ENCODE data around the gene ST8SIA2.
"Not testable (repeated sequence)": the region's sequence is repeated elsewhere in the genome, so short reads cannot be mapped to it uniquely, and the experiment has no call there.

Gene ST8SIA2

DNA sequence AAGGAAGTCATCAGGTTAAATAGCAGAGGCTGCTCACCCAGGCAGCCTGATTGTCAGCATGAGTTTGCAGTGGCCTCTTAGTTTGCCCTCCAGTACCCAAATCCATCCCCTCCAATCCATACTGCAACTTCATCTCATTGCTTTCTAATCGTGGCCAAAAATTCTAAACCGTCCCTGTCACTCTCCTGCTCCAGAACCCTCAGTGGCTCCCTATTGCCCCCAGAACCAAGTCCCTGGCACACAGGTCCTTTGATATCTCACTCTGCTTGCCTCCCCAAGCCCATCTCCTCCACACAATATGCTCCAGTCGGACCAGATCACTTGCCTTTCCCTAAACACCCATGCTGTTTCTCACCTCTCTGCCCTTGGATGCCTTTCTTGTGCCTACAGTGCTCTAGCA, 49.7 kb downstream of the ST8SIA2 start:
- DNase-seq (ENCODE audit: low read depth in 3 of 3): no peak

DNA sequence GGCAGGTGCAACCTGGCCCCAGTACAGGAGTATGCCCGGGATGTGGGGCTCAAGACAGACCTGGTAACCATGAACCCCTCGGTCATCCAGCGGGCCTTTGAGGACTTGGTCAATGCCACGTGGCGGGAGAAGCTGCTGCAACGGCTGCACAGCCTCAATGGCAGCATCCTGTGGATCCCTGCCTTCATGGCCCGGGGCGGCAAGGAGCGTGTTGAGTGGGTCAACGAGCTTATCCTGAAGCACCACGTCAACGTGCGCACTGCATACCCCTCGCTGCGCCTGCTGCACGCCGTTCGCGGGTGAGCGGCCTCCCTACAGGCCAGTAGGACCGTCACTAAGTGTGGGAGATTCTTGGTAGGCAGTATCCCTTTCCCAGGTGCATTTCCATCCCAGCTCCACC, 51.0 kb downstream of the ST8SIA2 start:
- no peak for DNase-seq (ENCODE audit: low read depth in 3 of 3)

DNA sequence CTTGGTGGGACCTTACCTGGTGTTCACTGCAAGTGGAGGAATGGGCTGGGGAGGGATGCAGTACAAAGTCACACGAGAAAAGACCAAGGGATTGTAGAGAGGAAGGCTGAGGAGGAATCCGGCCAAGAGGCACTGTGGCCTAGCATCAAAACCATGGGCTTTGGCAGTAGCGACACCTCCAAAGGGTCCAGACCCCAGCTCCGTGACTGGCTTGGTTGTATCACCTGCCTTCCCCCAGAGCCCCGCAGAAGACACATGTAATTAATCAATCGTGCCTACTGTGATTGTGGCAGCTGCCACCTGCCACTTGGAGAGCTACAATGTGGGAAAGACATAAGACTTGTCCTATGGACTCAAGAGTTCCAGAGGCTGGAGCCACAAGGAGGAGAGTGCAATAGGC, 54.7 kb downstream of the ST8SIA2 start:
- DNase-seq (ENCODE audit: low read depth in 3 of 3): no peak

DNA sequence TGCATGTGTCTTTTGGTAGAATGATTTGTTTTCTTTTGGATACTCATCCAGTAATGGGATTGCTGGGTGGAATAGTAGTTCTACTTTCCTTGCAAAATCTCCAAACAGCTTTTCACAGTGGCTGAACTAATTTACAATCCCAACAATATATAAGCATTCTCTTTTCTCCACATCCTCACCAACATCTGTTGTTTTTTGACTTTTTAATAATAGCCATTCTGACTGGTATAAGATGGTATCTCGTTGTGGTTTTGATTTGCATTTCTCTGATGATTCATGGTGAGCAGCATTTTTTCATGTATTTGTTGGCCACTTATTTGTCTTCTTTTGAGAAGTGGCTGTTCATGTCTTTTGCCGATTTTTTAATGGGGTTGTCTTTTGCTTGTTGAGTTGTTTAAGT, 55.8 kb downstream of the ST8SIA2 start:
- no peak for DNase-seq (ENCODE audit: low read depth in 3 of 3)

DNA sequence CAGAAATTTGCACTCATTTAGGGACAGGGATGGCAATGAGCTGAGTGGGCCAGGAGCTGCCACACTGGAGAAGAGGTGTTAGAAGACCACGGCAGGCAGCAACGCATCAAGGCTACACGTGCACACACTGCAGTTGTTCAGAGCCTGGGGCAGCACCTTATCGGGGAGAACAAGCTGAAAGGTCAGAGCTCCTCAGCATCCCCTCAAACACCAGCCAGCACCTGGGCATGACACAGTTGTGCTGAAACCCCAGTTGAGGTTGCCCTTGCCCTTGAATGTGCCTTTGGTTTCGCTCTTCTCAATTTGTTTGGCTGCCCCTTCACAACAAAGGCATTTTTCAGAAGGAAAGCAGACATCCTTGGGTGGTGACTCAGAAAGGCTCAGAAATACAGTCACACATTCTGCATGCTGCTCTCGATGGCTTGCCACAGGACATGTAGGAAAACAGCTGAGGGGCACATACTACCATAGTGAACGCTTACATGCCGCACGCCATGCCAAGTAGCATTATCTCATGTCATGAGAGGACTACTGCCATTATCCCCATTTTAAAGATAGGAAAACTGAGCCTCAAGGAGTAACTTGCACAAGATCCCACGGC, 57.6 kb downstream of the ST8SIA2 start:
- no peak for DNase-seq (ENCODE audit: low read depth in 3 of 3)

DNA sequence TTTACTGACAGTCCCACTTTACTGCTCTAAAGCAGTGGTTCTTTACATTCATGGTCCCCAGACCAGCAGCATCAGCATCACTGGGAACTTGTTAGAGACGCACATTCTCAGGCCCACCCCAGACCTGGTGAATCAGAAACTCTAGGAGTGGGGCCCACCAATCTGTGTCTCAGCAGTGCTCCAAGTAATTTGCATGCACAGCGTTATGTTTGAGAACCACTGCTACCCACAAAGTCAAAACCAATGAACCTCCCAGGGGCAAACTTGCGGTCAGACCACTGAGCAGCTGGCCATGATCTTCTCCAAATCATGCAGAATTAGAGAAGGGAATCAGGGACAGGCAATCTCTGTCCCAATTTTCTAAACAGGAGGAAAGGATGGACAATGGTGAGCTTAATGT, 58.5 kb downstream of the ST8SIA2 start:
- no peak for DNase-seq (ENCODE audit: low read depth in 3 of 3)

DNA sequence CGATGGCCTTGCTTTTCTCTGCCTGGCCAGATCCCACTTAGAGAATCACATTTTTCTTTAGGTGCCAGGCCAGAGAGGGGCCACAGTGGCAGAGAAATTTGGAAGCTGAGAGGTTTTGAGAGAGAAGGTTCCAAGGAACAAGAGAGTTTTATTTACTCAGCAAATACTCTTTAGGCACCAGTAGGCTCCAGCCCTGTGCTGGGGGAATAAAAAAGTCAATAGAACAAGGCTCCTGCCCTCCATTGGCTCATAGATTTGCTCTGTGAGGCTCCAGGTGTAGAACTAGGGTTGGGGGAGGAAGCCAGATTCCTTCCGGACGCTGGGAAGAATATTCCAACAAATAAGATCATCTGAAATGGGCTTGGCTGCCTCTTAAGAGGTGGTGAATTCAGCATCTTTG, 59.9 kb downstream of the ST8SIA2 start:
- no peak for DNase-seq (ENCODE audit: low read depth in 3 of 3)

DNA sequence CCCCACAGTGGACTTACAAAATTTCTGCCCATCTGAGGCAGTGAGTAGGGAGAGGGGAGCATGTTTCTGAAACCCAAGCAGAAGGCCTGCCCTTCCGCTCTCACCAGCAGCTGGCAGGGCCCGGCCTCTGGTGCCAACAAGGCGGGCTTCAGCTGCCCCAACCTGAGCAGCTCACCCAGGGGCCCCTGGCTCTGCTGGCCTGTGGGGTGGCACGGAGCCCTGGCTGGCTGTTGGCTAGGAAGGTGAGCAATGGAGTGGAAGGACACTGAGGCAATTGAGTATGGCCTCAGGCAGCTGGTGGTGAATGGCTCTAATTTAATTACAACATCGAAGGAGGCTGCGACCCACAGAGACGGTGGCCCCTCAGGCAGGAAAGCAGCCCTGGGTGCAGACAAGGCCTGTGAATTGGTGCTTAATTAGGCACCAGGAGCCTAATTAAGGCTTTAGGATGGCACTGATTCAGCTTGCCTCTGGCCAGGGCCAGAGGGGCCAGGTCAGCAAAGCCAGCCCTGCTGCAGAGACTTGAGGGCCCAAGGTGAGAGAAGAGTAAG, 60.9 kb downstream of the ST8SIA2 start:
- DNase-seq (ENCODE audit: low read depth in 3 of 3): no peak

DNA sequence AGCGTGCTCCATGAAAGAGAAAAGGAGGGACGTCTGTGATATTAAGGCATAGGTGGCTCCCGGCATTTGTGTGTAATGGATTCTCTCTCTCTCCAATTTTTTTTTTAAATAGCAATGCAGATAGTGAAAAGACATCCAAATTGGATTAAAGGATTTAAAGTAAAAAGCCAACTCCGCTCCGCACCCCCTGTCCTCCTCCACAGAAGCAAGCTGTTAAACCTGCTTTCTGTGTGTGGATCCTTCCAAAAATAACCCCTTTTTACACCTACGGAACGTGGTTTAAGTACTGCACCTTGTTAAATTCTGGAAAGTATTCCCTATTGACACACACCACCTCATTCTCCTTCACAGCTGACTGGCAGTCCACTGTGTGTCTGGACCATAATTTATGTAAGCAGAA, 61.6 kb downstream of the ST8SIA2 start:
- no peak for DNase-seq (ENCODE audit: low read depth in 3 of 3)

DNA sequence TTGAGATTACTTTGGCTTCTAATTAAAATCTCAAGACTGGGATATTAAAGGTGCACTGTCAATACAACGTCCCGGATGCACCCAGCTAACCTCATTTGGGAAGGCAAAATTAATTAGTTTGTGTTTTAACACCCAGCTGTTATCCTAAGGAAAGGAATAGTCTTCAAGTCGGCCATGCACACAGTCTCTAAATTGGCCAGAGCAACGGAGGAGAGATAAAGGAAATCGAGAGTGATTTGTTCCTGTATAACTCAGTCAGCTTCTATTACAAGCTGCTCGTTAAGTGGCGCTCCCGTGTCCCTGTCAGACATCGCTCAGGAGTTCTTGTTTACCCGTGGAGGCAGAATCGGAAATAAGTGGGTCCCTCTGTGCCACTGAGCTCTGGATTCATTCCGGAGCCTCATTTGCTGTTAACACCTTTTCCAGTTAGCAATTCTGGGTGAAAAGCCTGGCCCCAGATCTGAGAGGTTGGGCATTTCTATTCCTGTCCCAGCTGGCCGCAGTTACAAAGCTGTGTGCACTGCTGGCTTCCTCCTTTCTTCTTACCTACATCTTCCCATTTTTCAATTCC, 63.9 kb downstream of the ST8SIA2 start:
- DNase-seq (ENCODE audit: low read depth in 3 of 3): no peak

DNA sequence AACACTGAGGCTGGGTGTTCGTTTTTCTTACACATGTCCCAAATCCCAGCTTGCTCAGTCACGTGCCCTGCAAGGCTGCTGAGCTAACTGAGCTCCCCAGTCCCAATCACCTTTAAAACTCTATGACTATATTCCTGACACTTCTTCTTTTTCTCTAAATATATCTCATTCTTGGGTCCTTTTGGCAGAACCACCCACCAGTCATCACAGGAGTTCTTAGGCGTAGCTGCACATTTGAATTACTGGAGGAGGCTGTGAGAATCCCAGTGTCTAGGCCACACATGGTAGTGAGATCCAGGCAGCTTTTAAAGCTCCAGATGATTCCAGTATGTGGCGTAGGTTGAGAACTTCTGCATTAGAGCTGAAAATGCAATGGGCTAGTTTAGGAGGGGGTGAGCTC, 66.3 kb downstream of the ST8SIA2 start:
- DNase-seq (ENCODE audit: low read depth in 3 of 3): no peak

DNA sequence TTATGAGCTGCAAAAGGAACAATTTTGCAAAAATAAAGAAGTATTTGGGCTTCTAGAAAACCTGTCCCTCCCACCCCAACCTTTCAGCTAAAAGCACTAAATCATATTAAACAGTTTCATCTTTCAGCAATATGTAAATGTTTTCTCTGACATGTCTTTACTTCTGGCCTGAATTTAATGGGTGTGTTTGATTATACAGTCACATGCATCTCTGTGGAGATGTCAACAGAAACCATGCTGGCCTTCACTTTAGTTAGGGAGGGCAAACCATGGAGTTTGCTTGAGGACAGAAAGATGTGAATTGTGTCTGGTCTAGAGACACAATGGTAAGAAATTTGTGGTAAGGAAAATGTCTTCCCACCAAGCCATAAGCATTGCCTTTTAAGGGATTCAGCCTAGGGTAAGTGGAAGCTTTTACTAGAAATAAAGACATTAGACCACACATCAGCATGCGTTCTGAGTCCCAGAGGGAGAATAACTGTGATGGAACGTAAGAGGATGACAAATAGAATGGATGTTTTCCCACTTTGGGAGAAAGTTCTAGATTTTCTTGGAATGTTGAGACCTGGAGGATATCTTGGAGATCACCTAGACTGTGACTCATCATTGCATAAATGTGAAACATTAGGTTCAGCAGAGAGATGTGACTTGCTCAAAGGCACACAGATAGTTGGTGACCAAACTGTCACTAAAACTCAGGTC, 68.9 kb downstream of the ST8SIA2 start:
- DNase-seq (ENCODE audit: low read depth in 3 of 3): no peak

DNA sequence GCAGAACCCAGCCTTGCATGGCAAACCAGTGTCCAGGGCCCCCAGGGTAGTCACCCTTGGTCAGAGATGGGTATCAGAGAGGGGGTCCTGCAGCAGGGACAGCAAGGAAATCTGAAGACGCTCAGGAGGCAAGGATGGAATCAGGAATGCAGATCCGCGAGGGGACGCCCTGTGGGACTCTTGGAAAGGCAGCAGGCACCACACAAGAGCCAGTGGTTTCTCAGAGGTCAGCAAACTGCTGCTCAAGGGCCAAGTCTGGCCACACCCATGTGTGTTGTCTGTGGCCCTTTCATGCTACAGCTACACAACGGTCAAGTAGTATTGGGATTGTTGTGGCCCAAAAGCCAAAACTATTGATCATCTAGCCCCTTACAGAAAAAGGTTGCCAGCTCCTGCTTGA, 69.7 kb downstream of the ST8SIA2 start:
- DNase-seq (ENCODE audit: low read depth in 3 of 3): no peak

DNA sequence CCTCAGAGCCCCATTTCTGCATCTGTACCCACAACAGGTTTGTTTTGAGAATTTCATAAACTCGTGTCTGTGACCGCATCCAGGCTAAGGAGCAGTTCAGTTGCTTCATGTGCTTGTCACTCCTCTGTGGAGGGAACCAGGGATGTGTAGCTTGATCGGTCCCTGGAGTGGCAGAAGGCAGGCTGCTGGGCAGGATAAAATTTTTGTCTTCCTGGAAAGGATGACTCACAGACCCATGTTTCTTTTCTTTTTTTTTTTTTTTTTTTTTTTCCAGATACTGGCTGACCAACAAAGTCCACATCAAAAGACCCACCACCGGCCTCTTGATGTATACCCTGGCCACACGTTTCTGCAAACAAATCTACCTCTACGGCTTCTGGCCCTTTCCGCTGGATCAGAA, 70.1 kb downstream of the ST8SIA2 start:
- DNase-seq (ENCODE audit: low read depth in 3 of 3): no peak

DNA sequence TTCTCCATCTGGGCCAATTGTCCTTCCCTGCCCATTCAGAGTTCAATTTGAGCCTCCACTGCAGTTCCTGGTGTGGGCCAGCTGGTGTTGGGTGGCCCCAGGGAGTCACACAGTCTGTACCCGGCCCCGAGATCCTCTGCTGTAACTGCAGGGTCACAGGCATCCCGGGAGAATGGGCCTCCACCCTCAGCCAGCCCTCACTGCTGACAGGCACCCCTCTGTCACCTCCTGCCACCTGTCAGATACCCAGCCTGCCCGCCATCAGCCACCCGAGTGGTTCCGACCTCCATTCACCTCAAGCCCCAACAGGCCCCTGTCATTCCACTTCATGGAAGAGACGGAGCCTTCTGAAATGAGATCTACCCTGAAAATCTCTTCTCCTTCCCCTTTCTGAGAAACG, 73.2 kb downstream of the ST8SIA2 start:
- DNase-seq (ENCODE audit: low read depth in 3 of 3): no peak

DNA sequence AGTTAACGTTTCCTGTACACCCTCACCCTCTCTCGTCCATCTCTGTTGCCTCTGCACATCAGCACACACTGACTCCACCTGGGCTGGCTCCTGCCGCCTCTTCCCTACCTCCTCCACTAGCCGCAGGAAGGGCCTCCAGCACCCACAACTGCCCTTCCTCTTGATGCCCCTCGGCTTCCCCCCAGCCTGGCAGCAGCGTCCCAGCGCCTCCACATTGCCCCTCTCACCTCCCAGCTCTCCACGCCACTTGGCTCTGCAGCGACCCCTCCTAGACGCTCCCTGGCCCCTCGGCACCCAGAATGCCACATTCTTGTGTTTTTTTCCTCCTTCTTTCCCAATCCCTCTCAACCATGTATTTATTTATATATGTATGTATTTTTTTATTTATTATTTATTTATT, 73.6 kb downstream of the ST8SIA2 start:
- DNase-seq (ENCODE audit: low read depth in 3 of 3): no peak

DNA sequence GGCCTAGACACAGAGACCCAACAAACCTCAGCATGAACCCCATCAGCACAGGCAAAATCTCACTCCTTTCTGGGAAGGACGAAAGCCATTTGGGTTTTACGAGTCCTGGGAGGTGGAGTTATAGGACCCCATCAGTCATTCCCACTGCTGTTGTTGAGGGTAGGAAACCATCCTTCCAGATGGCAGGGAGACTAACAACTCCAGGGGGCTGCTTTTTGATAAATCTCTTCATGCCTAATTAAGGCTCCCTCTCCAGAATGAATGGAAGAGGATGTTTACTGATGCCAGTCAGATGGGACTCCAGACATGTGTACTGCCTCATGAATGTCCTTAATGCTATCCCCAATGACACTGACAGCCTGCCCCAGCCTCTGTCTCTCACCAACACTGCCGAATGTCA, 75.3 kb downstream of the ST8SIA2 start:
- no peak for DNase-seq (ENCODE audit: low read depth in 3 of 3)

DNA sequence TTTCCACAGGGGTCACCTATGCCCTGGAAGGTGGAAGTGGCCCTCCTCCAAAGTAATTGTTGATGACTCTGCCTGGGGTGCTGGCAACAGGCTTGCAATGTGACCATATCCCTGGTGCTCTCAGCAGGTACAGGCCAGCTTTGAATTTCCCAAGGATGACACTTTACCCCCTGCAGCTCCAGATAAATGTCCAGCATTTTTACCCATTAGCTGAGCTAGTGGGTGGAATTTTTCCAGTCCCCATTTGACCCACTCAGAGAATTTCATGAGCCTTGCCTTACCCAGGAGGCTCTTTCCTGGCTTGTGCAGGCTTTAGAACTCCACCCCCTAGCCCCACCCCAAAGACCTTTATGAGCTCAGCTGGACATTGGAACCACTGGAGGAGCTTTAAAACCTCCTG, 77.6 kb downstream of the ST8SIA2 start:
- DNase-seq (ENCODE audit: low read depth in 3 of 3): no peak

DNA sequence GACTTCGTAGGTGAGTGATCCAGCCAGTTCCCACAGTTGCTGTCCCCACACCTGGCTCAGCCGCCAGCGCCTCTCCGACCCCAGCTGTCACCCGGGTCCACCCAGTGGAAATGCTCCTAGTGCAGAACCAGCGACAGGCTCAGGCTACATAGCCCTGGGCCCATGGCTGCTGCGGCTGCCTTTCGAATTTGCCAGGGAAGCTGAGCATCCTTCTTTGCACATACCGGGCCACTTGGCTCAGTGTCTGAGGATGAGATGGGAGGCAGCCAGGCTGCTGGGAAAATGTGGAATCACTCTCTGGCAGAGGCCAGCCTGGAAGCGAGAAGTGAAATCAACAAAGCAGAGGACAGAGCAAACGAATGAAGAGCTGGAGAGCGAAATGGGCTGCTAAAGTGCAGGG, 80.1 kb downstream of the ST8SIA2 start:
- no peak for DNase-seq (ENCODE audit: low read depth in 3 of 3)

DNA sequence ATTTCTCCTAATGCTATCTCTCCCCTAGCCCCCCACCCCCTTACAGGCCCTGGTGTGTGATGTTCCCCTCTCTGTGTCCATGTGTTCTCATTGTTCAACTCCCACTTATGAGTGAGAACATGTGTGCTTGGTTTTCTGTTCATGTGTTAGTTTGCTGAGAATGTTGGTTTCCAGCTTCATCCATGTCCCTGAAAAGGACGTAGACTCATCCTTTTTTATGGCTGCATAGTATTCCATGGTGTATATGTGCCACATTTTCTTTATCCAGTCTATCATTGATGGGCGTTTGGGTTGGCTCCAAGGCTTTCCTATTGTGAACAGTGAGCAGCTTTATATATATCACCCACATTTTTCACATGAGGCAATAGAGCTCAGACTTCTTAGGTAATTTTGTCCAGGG, 86.0 kb downstream of the ST8SIA2 start:
- not testable (repeated sequence) for DNase-seq (ENCODE audit: low read depth in 3 of 3)

DNA sequence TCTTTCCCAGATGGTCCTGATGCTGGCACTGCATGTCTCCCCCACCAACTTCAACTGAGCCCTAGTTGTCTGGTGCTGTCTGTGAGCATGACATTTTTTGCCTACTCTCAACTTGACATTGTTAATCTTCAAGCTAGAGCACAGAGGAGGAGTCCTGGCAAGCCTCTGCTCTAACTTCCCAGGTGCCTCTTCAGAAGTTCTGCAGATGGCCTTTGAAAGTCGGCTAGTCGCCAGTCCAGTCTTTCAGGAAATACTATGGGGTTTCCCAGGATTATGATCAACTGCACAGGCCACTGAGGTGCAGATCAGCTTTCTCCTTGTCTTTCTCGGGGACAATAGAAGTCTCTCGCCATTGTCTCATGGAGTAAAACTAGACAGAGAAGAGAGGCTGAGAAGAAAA, 86.7 kb downstream of the ST8SIA2 start:
- no peak for DNase-seq (ENCODE audit: low read depth in 3 of 3)

DNA sequence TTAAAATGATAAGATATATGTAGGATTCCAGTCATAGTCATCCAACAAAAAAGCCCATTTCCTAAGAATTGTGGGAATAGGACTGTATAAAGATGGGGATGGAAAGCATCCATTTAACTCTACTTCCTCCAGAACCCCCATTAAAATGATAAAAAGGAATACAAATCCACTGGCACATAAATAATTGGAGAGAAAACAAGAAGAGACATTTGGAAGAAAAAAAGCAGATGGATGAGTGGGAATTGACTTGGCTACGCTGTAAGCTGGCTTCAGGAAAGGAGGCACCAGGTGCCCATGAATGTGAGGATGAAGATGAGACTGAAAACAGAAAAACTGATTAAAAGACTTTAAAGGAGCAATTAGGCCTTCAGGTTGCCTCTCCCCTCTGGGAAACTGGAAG, 91.8 kb downstream of the ST8SIA2 start:
- DNase-seq (ENCODE audit: low read depth in 3 of 3): no peak

DNA sequence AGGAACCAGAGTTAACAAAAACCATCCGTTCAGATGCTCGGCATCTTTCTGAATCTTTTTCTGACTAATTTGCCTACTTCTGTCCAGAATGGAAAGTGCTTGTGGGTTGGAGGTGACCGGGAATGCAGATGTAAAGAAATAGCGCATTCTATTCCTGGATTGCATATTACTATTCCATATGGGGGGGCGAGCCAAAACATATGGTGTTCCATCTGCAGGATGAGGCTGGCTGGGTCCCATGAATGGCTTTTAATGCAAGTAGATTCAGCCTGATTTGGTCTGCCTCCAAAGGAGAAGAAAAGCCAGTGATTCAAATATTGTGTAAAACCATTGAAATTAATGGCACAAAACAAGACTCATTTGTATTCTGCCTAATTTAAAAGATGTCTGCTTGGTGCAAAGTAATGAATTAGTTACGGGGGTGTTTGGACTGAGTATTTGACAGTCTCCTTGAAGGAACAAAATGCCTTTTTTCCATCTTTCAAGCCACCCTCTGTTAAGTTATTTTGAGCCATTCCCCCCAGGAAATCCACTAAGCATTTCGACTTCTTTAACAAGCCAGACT, 99.0 kb downstream of the ST8SIA2 start:
- DNase-seq (ENCODE audit: low read depth in 3 of 3): no peak

Data from stimulated activated CD4-positive, alpha-beta T cell treated with anti-CD3 and anti-CD28 coated beads, TNF-alpha, amount 100 ng/mL, for 24 hours (primary cell).